Parathyroid adenoma (tissue), 2 donors: ENCODE measurements around the gene SH3BP4.

Source experiments
- H2AFZ ChIP-seq: fragments of 300-600 bp; sonication (generic); one replicate; pipeline ENCODE4 v1.7.0; 2017; ENCODE audit warnings: antibody characterized with exemption, mild to moderate bottlenecking
- H3K27ac ChIP-seq: fragments of 300-600 bp; sonication (generic); one replicate; pipeline ENCODE4 v1.7.0; 2017
- H3K27me3 ChIP-seq: fragments of 300-600 bp; sonication (generic); one replicate; pipeline ENCODE4 v1.7.0; 2017; ENCODE audit warnings: low read length; ENCODE audit not compliant: control insufficient read depth, insufficient read depth
- H3K36me3 ChIP-seq: fragments of 300-600 bp; sonication (generic); one replicate; pipeline ENCODE4 v1.7.0; 2017; ENCODE audit warnings: low read length; ENCODE audit not compliant: control insufficient read depth, insufficient read depth
- H3K4me1 ChIP-seq: fragments of 300-600 bp; sonication (generic); one replicate; pipeline ENCODE4 v1.7.0; 2017; ENCODE audit warnings: control low read depth
- H3K4me2 ChIP-seq: fragments of 300-600 bp; sonication (generic); one replicate; pipeline ENCODE4 v1.7.0; 2017; ENCODE audit warnings: low read length
- H3K4me3 ChIP-seq: fragments of 300-600 bp; sonication (generic); one replicate; pipeline ENCODE4 v1.7.0; 2017; ENCODE audit warnings: low read depth, low read length
- H3K79me2 ChIP-seq: fragments of 300-600 bp; sonication (generic); one replicate; pipeline ENCODE4 v1.7.0; 2017; ENCODE audit warnings: control low read depth
- H3K9ac ChIP-seq: fragments of 300-600 bp; sonication (generic); one replicate; pipeline ENCODE4 v1.7.0; 2017; ENCODE audit warnings: mild to moderate bottlenecking
- H3K9me3 ChIP-seq: fragments of 300-600 bp; sonication (generic); one replicate; pipeline ENCODE4 v1.7.0; 2017; ENCODE audit warnings: low read length; ENCODE audit not compliant: control insufficient read depth
- CTCF ChIP-seq: fragments of 300-600 bp; sonication (generic); IDR thresholded peaks from one replicate; pipeline ENCODE4 v1.7.0; 2017; ENCODE audit warnings: antibody characterized with exemption, mild to moderate bottlenecking
- donor health status: primary hyperparathyroidism.

The SH3BP4 gene

GRCh38 chr2:234985608-234986245 is 33.9 kb downstream of the SH3BP4 start:
- no peaks in the 10 kb centered on the region for H3K36me3 ChIP-seq
- no peak overlapping the region for H3K9ac ChIP-seq
- H3K79me2 ChIP-seq = no peaks in the 10 kb centered on the region
- no peaks in the 10 kb centered on the region for H3K4me1 ChIP-seq
- H2AFZ ChIP-seq = no peak overlapping the region
- H3K4me2 ChIP-seq = no peak overlapping the region
- H3K4me3 ChIP-seq = no peak overlapping the region
- H3K27ac ChIP-seq = no peak overlapping the region
- H3K9me3 ChIP-seq = no peaks in the 10 kb centered on the region
- no peak for TF ChIP-seq CTCF
- H3K27me3 ChIP-seq = no peaks in the 10 kb centered on the region

GRCh38 chr2:234986390-234986789 is 34.6 kb downstream of the SH3BP4 start:
- no peak overlapping the region for H2AFZ ChIP-seq
- no peaks in the 10 kb centered on the region for H3K9me3 ChIP-seq
- no peaks in the 10 kb centered on the region for H3K36me3 ChIP-seq
- no peaks in the 10 kb centered on the region for H3K4me1 ChIP-seq
- H3K4me3 ChIP-seq = no peak overlapping the region
- H3K9ac ChIP-seq = no peak overlapping the region
- TF ChIP-seq CTCF = no peak
- H3K79me2 ChIP-seq = no peaks in the 10 kb centered on the region
- H3K4me2 ChIP-seq = no peak overlapping the region
- H3K27me3 ChIP-seq = no peaks in the 10 kb centered on the region
- no peak overlapping the region for H3K27ac ChIP-seq

- no peaks in the 10 kb centered on the region for H3K4me1 ChIP-seq
- no peak overlapping the region for H2AFZ ChIP-seq
- H3K9me3 ChIP-seq = no peaks in the 10 kb centered on the region
- no peak overlapping the region for H3K4me2 ChIP-seq
- no peak overlapping the region for H3K4me3 ChIP-seq
- no peaks in the 10 kb centered on the region for H3K27me3 ChIP-seq
- no peaks in the 10 kb centered on the region for H3K79me2 ChIP-seq
- TF ChIP-seq CTCF = no peak
- H3K36me3 ChIP-seq = no peaks in the 10 kb centered on the region
- no peak overlapping the region for H3K27ac ChIP-seq
- H3K9ac ChIP-seq = no peak overlapping the region
Observed at GRCh38 chr2:234986876-234987720, 35.3 kb downstream of the SH3BP4 start.

GRCh38 chr2:234987754-234988153 is 35.9 kb downstream of the SH3BP4 start:
- Histone ChIP-seq H3K9me3 (no peaks in the 10 kb centered on the region), H3K27ac (no peak overlapping the region), H3K27me3 (no peaks in the 10 kb centered on the region), H3K4me1 (no peaks in the 10 kb centered on the region), H3K36me3 (no peaks in the 10 kb centered on the region), H3K9ac (no peak overlapping the region), H3K4me2 (no peak overlapping the region), H3K4me3 (no peak overlapping the region), H2AFZ (no peak overlapping the region), H3K79me2 (no peaks in the 10 kb centered on the region)
- no peak for TF ChIP-seq CTCF
